ENCODE measurements around the gene CCL25.

DNA sequence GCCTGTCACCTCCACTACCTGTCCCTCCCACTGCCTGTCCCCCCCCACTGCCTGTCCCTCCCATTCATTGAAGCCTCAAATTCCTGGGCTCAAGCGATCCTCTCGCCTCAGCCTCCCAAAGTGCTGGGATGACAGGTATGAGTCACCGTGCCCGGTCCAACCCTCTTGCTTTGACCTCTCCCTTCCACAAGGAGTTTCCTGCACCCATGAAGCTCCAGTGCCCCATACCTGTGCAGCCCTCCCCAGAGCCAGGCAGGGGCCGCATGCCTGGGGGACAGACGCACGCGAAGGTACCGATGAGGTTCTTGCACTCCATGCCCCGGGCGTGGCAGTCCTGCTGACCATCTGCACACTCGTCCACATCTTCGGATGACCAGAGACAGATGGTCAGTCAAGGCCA lies 34.3 kb downstream of the CCL25 start:
- TF ChIP-seq, protein P1, sequence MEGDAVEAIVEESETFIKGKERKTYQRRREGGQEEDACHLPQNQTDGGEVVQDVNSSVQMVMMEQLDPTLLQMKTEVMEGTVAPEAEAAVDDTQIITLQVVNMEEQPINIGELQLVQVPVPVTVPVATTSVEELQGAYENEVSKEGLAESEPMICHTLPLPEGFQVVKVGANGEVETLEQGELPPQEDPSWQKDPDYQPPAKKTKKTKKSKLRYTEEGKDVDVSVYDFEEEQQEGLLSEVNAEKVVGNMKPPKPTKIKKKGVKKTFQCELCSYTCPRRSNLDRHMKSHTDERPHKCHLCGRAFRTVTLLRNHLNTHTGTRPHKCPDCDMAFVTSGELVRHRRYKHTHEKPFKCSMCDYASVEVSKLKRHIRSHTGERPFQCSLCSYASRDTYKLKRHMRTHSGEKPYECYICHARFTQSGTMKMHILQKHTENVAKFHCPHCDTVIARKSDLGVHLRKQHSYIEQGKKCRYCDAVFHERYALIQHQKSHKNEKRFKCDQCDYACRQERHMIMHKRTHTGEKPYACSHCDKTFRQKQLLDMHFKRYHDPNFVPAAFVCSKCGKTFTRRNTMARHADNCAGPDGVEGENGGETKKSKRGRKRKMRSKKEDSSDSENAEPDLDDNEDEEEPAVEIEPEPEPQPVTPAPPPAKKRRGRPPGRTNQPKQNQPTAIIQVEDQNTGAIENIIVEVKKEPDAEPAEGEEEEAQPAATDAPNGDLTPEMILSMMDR (IDR thresholded peaks at IDR 0.05; ENCODE audit: extremely low read depth in 1 of 2, insufficient read depth in 1 of 2, low read depth in 1 of 2, low read length in 2 of 2), result no peak
- TF ChIP-seq MYC (IDR thresholded peaks at IDR 0.05; ENCODE audit: low read depth, low read length), result no peak
- no peak for TF ChIP-seq POLR2A (IDR thresholded peaks at IDR 0.05; ENCODE audit: low read depth, low read length)
- no peak for TF ChIP-seq POLR2AphosphoS5 (IDR thresholded peaks at IDR 0.05; ENCODE audit: insufficient read depth, low read depth, low read length)

Measured in endothelial cell of umbilical vein (primary cell).